Testis (tissue), 2 donors: ENCODE data around the gene TNS1.

ENCODE experiments used
- POLR2A ChIP-seq: fragments of 450-650 bp; IDR thresholded peaks from one replicate; pipeline ENCODE4 v1.6.1; 2017; ENCODE audit warnings: antibody characterized with exemption, mild to moderate bottlenecking, moderate library complexity
- TF ChIP-seq, protein P1 (sequence below), 3 experiments: fragments of 450-650 bp in 2 of 3; fragments of 200-600 bp in 1 of 3; sonication (generic) in 1 of 3; IDR thresholded peaks; one replicate each; pipeline ENCODE4 v1.5.1; 2016 to 2019; ENCODE audit warnings: antibody characterized with exemption in 3 of 3, mild to moderate bottlenecking in 2 of 3, moderate library complexity in 1 of 3

DNA sequence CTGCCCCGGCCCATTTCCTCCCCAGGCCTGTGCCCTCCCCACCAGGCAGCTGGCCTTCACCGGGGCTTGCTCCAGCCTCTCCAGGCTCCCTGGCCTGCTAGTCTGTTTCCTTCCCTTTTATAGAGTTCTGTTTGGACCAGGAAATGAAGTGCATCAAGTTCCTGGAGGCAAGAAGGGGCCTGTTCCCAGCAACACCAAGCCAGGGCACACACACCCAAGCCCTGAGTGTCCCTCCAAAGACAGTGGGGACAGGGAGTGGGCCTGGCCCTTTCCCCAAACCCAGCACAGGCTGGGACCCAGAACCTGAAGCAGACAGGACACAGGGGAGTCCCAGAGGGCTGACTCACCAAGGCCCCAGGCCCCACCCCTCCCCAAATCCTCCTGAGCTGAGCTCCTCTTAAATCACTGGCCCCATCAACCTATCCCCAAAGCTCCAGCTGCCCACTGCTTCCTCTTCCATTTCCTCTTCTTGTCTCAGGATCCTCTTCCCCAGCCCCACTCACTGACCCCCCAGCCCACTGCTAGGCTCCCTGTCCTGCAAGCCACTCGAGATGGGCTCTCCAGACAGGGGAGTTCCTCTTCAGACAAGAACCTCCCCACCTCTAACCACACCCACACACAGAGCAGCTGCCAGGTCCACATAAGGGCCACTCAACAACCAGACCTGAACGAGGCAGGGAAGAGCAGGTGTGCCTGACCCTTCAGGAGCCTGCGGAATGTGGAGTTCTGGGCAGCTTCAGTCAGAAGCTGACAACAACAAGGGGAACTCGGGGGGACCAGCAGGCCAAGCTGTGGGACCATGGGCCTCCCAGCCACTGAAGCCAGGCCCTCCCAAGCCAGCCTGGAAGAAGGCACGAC, 74.2 kb downstream of the TNS1 start:
- TF ChIP-seq, protein P1, sequence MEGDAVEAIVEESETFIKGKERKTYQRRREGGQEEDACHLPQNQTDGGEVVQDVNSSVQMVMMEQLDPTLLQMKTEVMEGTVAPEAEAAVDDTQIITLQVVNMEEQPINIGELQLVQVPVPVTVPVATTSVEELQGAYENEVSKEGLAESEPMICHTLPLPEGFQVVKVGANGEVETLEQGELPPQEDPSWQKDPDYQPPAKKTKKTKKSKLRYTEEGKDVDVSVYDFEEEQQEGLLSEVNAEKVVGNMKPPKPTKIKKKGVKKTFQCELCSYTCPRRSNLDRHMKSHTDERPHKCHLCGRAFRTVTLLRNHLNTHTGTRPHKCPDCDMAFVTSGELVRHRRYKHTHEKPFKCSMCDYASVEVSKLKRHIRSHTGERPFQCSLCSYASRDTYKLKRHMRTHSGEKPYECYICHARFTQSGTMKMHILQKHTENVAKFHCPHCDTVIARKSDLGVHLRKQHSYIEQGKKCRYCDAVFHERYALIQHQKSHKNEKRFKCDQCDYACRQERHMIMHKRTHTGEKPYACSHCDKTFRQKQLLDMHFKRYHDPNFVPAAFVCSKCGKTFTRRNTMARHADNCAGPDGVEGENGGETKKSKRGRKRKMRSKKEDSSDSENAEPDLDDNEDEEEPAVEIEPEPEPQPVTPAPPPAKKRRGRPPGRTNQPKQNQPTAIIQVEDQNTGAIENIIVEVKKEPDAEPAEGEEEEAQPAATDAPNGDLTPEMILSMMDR (IDR thresholded peaks at IDR 0.05) = no peak
- no peak for TF ChIP-seq POLR2A
